ENCODE measurements around the gene TSC22D4. TPM values are rescaled to one million over a fixed set of nuclear protein-coding genes. Genes with fewer than 3 reads are reported as not detected.
A peak's percentile ranks its signal among the peaks of the same experiment; 100 is the strongest.
"Not testable (repeated sequence)": the region's sequence is repeated elsewhere in the genome, so short reads cannot be mapped to it uniquely, and the experiment has no call there.

The TSC22D4 gene
- total and polyA plus RNA-seq, 8 donors: 47.0 to 65.1 (median 56.1) TPM

GRCh38 chr7:100513212-100513810 is 34.3 kb upstream of the TSC22D4 start:
- Histone ChIP-seq H3K4me1 (peaks cover 0 to 3% of the 10 kb centered on the region in 2 donors), H3K4me3 (no peak overlapping the region), H3K27ac (no peak overlapping the region), H3K27me3 (no peaks in the 10 kb centered on the region), H3K36me3 (no peaks in the 10 kb centered on the region), H3K9me3 (no peaks in the 10 kb centered on the region)
- intact Hi-C loops (cut with DNase I): no loop called here
- no peak for TF ChIP-seq CTCF (IDR thresholded peaks at IDR 0.05)
- DNase-seq: no peak
- ATAC-seq: no peak

GRCh38 chr7:100510437-100511239 is 31.6 kb upstream of the TSC22D4 start:
- no peak for TF ChIP-seq CTCF (IDR thresholded peaks at IDR 0.05)
- H3K9me3 ChIP-seq: no peaks in the 10 kb centered on the region
- H3K27me3 ChIP-seq: no peaks in the 10 kb centered on the region
- H3K27ac ChIP-seq: no peak overlapping the region
- H3K4me1 ChIP-seq: peaks cover 0 to 1% of the 10 kb centered on the region in 2 donors
- intact Hi-C loops (cut with DNase I): no loop called here
- ATAC-seq (no peak), DNase-seq (no peak)
- H3K4me3 ChIP-seq: no peak overlapping the region
- no peaks in the 10 kb centered on the region for H3K36me3 ChIP-seq

GRCh38 chr7:100509231-100509630 is 30.2 kb upstream of the TSC22D4 start:
- no peak for ATAC-seq
- no peaks in the 10 kb centered on the region for H3K9me3 ChIP-seq
- intact Hi-C loops (cut with DNase I): no loop called here
- H3K27ac ChIP-seq: no peak overlapping the region
- DNase-seq: peak in 1 of 4 donors; percentile 56
- no peak for TF ChIP-seq CTCF (IDR thresholded peaks at IDR 0.05)
- H3K4me1 ChIP-seq: no peaks in the 10 kb centered on the region
- H3K36me3 ChIP-seq: no peaks in the 10 kb centered on the region
- H3K4me3 ChIP-seq: no peak overlapping the region
- no peaks in the 10 kb centered on the region for H3K27me3 ChIP-seq

GRCh38 chr7:100506356-100506923 is 27.4 kb upstream of the TSC22D4 start:
- no peak overlapping the region for H3K27ac ChIP-seq
- H3K36me3 ChIP-seq: no peaks in the 10 kb centered on the region
- intact Hi-C loops (cut with DNase I): no loop called here
- H3K27me3 ChIP-seq: no peaks in the 10 kb centered on the region
- no peak for TF ChIP-seq CTCF (IDR thresholded peaks at IDR 0.05)
- DNase-seq: no peak
- H3K4me3 ChIP-seq: no peak overlapping the region
- no peaks in the 10 kb centered on the region for H3K4me1 ChIP-seq
- no peak for ATAC-seq
- no peaks in the 10 kb centered on the region for H3K9me3 ChIP-seq

- ATAC-seq: no peak
- intact Hi-C loops (cut with DNase I): no loop called here
Measured at GRCh38 chr7:100504887-100505611, 26.0 kb upstream of the TSC22D4 start.

GRCh38 chr7:100504031-100504430 is 25.0 kb upstream of the TSC22D4 start:
- H3K27me3 ChIP-seq; H3K27ac ChIP-seq; H3K4me3 ChIP-seq; DNase-seq; intact Hi-C loops (cut with DNase I); H3K4me1 ChIP-seq; ATAC-seq; H3K9me3 ChIP-seq; H3K36me3 ChIP-seq: not testable (repeated sequence)

More at GRCh38 chr7:100504887-100505611, 26.0 kb upstream of the TSC22D4 start:
- no peaks in the 10 kb centered on the region for H3K9me3 ChIP-seq
- no peaks in the 10 kb centered on the region for H3K36me3 ChIP-seq
- no peaks in the 10 kb centered on the region for H3K4me1 ChIP-seq
- H3K27ac ChIP-seq: no peak overlapping the region
- no peak overlapping the region for H3K4me3 ChIP-seq
- no peaks in the 10 kb centered on the region for H3K27me3 ChIP-seq
- no peak for TF ChIP-seq CTCF (IDR thresholded peaks at IDR 0.05)
- DNase-seq: no peak

GRCh38 chr7:100500743-100501142 is 21.7 kb upstream of the TSC22D4 start:
- ATAC-seq; intact Hi-C loops (cut with DNase I); DNase-seq: not testable (repeated sequence)

More at GRCh38 chr7:100500743-100501142, 21.7 kb upstream of the TSC22D4 start:
- not testable (repeated sequence) for H3K27ac ChIP-seq, H3K9me3 ChIP-seq, H3K27me3 ChIP-seq, H3K4me1 ChIP-seq, H3K36me3 ChIP-seq, H3K4me3 ChIP-seq
